ENCODE measurements around the gene TMEM200A. TPM values are rescaled to one million over a fixed set of nuclear protein-coding genes. Genes with fewer than 3 reads are reported as not detected.

Gene TMEM200A
- total RNA-seq, 1 donor from 2014 or later, result 0.59 TPM

- no peak for DNase-seq (ENCODE audit: low spot score)
- intact Hi-C loops (cut with DNase I), result no loop called here
Observed at GRCh38 chr6:130373992-130374391, 8.2 kb downstream of the TMEM200A start.

GRCh38 chr6:130376936-130377335, 11.1 kb downstream of the TMEM200A start:
- intact Hi-C loops (cut with DNase I), result no loop called here

GRCh38 chr6:130377371-130377770, 11.6 kb downstream of the TMEM200A start:
- intact Hi-C loops (cut with DNase I), result no loop called here
- DNase-seq (ENCODE audit: low spot score), result no peak

More at GRCh38 chr6:130376936-130377335, 11.1 kb downstream of the TMEM200A start:
- DNase-seq (ENCODE audit: low spot score), result no peak

GRCh38 chr6:130377915-130378314, 12.1 kb downstream of the TMEM200A start:
- intact Hi-C loops (cut with DNase I), result no loop called here
- no peak for DNase-seq (ENCODE audit: low spot score)

- intact Hi-C loops (cut with DNase I), result no loop called here
- no peak for DNase-seq (ENCODE audit: low spot score)
Observed at GRCh38 chr6:130379223-130379622, 13.4 kb downstream of the TMEM200A start.

- DNase-seq (ENCODE audit: low spot score), result no peak
- intact Hi-C loops (cut with DNase I), result no loop called here
Observed at GRCh38 chr6:130381012-130381411, 15.2 kb downstream of the TMEM200A start.

- intact Hi-C loops (cut with DNase I), result no loop called here
- no peak for DNase-seq (ENCODE audit: low spot score)
Observed at GRCh38 chr6:130381459-130382380, 15.9 kb downstream of the TMEM200A start.

GRCh38 chr6:130382872-130383490, 17.2 kb downstream of the TMEM200A start:
- intact Hi-C loops (cut with DNase I), result no loop called here
- no peak for DNase-seq (ENCODE audit: low spot score)

GRCh38 chr6:130385064-130385695, 19.4 kb downstream of the TMEM200A start:
- no peak for DNase-seq (ENCODE audit: low spot score)
- intact Hi-C loops (cut with DNase I), result no loop called here

- no peak for DNase-seq (ENCODE audit: low spot score)
- intact Hi-C loops (cut with DNase I), result no loop called here
Observed at GRCh38 chr6:130389142-130389541, 23.3 kb downstream of the TMEM200A start.

GRCh38 chr6:130390890-130391289, 25.1 kb downstream of the TMEM200A start:
- intact Hi-C loops (cut with DNase I), result no loop called here
- no peak for DNase-seq (ENCODE audit: low spot score)

GRCh38 chr6:130393306-130393705, 27.5 kb downstream of the TMEM200A start:
- intact Hi-C loops (cut with DNase I), result no loop called here
- no peak for DNase-seq (ENCODE audit: low spot score)

GRCh38 chr6:130394246-130394645, 28.4 kb downstream of the TMEM200A start:
- intact Hi-C loops (cut with DNase I), result no loop called here
- no peak for DNase-seq (ENCODE audit: low spot score)

GRCh38 chr6:130395164-130395563, 29.3 kb downstream of the TMEM200A start:
- intact Hi-C loops (cut with DNase I), result no loop called here
- no peak for DNase-seq (ENCODE audit: low spot score)

- intact Hi-C loops (cut with DNase I), result no loop called here
Observed at GRCh38 chr6:130396722-130397121, 30.9 kb downstream of the TMEM200A start.

GRCh38 chr6:130405549-130405948, 39.7 kb downstream of the TMEM200A start:
- no peak for DNase-seq (ENCODE audit: low spot score)
- intact Hi-C loops (cut with DNase I), result no loop called here

More at GRCh38 chr6:130396722-130397121, 30.9 kb downstream of the TMEM200A start:
- no peak for DNase-seq (ENCODE audit: low spot score)

- no peak for DNase-seq (ENCODE audit: low spot score)
- intact Hi-C loops (cut with DNase I), result no loop called here
Observed at GRCh38 chr6:130407032-130407431, 41.2 kb downstream of the TMEM200A start.

GRCh38 chr6:130409418-130410100, 43.7 kb downstream of the TMEM200A start:
- intact Hi-C loops (cut with DNase I), result no loop called here
- DNase-seq (ENCODE audit: low spot score), result no peak

GRCh38 chr6:130411481-130411880, 45.7 kb downstream of the TMEM200A start:
- intact Hi-C loops (cut with DNase I), result no loop called here
- no peak for DNase-seq (ENCODE audit: low spot score)
